Nephron (organoid): ENCODE measurements around the gene COL17A1.
A peak's percentile ranks its signal among the peaks of the same experiment; 100 is the strongest.

Source experiments
- H3K27ac Mint-ChIP-seq, 3 experiments: 2 replicates each; pipeline ENCODE4 v1.8.0; 2020; ENCODE audit warnings: mixed read lengths in 3 of 3, mild to moderate bottlenecking in 2 of 3, moderate library complexity in 1 of 3
- H3K27me3 Mint-ChIP-seq: 2 replicates; pipeline ENCODE4 v1.8.0; 2021; ENCODE audit warnings: low read depth, mild to moderate bottlenecking, moderate library complexity, mixed read lengths
- H3K36me3 Mint-ChIP-seq: 2 replicates; pipeline ENCODE4 v1.8.0; 2020; ENCODE audit warnings: low read depth, mixed read lengths
- H3K4me1 Mint-ChIP-seq: 2 replicates; pipeline ENCODE4 v1.8.0; 2020; ENCODE audit warnings: mixed read lengths
- H3K4me3 Mint-ChIP-seq, 3 experiments: 2 replicates each; pipeline ENCODE4 v1.8.0; 2020; ENCODE audit warnings: mild to moderate bottlenecking in 3 of 3, mixed read lengths in 3 of 3, moderate library complexity in 2 of 3
- H3K9me3 Mint-ChIP-seq: 2 replicates; pipeline ENCODE4 v1.8.0; 2020; ENCODE audit warnings: mixed read lengths
- CTCF ChIP-seq, 3 experiments: fragments of 200-600 bp; sonication (generic); IDR thresholded peaks; one replicate each; pipeline ENCODE4 v1.5.0; 2021; ENCODE audit warnings: antibody characterized with exemption in 3 of 3; ENCODE audit not compliant: unreplicated experiment in 3 of 3

COL17A1 gene

GRCh38 chr10:104122225-104123107 is 36.8 kb upstream of the COL17A1 start:
- H3K27ac Mint-ChIP-seq: peak overlapping the region; percentile 97 to 100 (median 100)
- peaks cover 31% of the 10 kb centered on the region for H3K4me1 Mint-ChIP-seq
- H3K4me3 Mint-ChIP-seq: peak overlapping the region; percentile 93 to 97 (median 96)

GRCh38 chr10:104121485-104122224 is 36.0 kb upstream of the COL17A1 start, which contains the start of gene SFR1:
TSS of gene SFR1 (plus strand) at chr10:104122171. CDS start at chr10:104122184, 13 bp downstream.
- TF ChIP-seq CTCF (IDR thresholded peaks at IDR 0.05; ENCODE audit: unreplicated experiment in 3 of 3): peak; percentile 50 to 70 (median 53)
- H3K9me3 Mint-ChIP-seq: no peaks in the 10 kb centered on the region
- H3K27ac Mint-ChIP-seq: peak within 1 kb of the TSS; percentile 97 to 100 (median 100)
- H3K36me3 Mint-ChIP-seq: peaks cover 3% of the 10 kb centered on the region
- H3K4me3 Mint-ChIP-seq: peak within 1 kb of the TSS; percentile 93 to 97 (median 96)
- H3K27me3 Mint-ChIP-seq: peaks cover 3% of the 10 kb centered on the region
- H3K4me1 Mint-ChIP-seq: peaks cover 31% of the 10 kb centered on the region

More at GRCh38 chr10:104122225-104123107, 36.8 kb upstream of the COL17A1 start:
- peaks cover 3% of the 10 kb centered on the region for H3K36me3 Mint-ChIP-seq
- H3K9me3 Mint-ChIP-seq: no peaks in the 10 kb centered on the region
- no peak for TF ChIP-seq CTCF (IDR thresholded peaks at IDR 0.05; ENCODE audit: unreplicated experiment in 3 of 3)
- no peaks in the 10 kb centered on the region for H3K27me3 Mint-ChIP-seq

GRCh38 chr10:104120903-104121484 is 35.3 kb upstream of the COL17A1 start:
- H3K27me3 Mint-ChIP-seq: peaks cover 5% of the 10 kb centered on the region
- peak overlapping the region; percentile 97 to 100 (median 100) for H3K27ac Mint-ChIP-seq
- H3K4me3 Mint-ChIP-seq: peak overlapping the region; percentile 93 to 97 (median 96)
- H3K9me3 Mint-ChIP-seq: no peaks in the 10 kb centered on the region
- no peak for TF ChIP-seq CTCF (IDR thresholded peaks at IDR 0.05; ENCODE audit: unreplicated experiment in 3 of 3)
- H3K4me1 Mint-ChIP-seq: peaks cover 31% of the 10 kb centered on the region
- peaks cover 3% of the 10 kb centered on the region for H3K36me3 Mint-ChIP-seq

- no peaks in the 10 kb centered on the region for H3K9me3 Mint-ChIP-seq
- peaks cover 5% of the 10 kb centered on the region for H3K27me3 Mint-ChIP-seq
- H3K4me3 Mint-ChIP-seq: peak overlapping the region; percentile 93 to 97 (median 96)
- peak overlapping the region; percentile 97 to 100 (median 100) for H3K27ac Mint-ChIP-seq
- TF ChIP-seq CTCF (IDR thresholded peaks at IDR 0.05; ENCODE audit: unreplicated experiment in 3 of 3): no peak
- peaks cover 31% of the 10 kb centered on the region for H3K4me1 Mint-ChIP-seq
- H3K36me3 Mint-ChIP-seq: peaks cover 3% of the 10 kb centered on the region
Measured at GRCh38 chr10:104120512-104120902, 34.8 kb upstream of the COL17A1 start.

GRCh38 chr10:104119996-104120395 is 34.3 kb upstream of the COL17A1 start:
- no peak for TF ChIP-seq CTCF (IDR thresholded peaks at IDR 0.05; ENCODE audit: unreplicated experiment in 3 of 3)
- peaks cover 5% of the 10 kb centered on the region for H3K27me3 Mint-ChIP-seq

More at GRCh38 chr10:104119996-104120395, 34.3 kb upstream of the COL17A1 start:
- Mint-ChIP-seq H3K9me3 (no peaks in the 10 kb centered on the region), H3K27ac (peak overlapping the region; percentile 97 to 100 (median 100)), H3K4me3 (peak overlapping the region; percentile 93 to 97 (median 96)), H3K36me3 (no peaks in the 10 kb centered on the region), H3K4me1 (peaks cover 31% of the 10 kb centered on the region)
